AG04449 (cell line): Measurements from ENCODE around the gene GAB2.
A peak's percentile ranks its signal among the peaks of the same experiment; 100 is the strongest.

Source experiments
- CTCF ChIA-PET: fragments of 350-600 bp; formaldehyde crosslinking; extraction: SDS; loops from one replicate; lab custom pipeline; 2021; ENCODE audit warnings: antibody characterized with exemption; lab: Yijun Ruan, JAX
- POLR2A ChIA-PET: fragments of 400-600, 350-600 bp; formaldehyde crosslinking; extraction: SDS; loops from one replicate; lab custom pipeline; 2020; ENCODE audit warnings: antibody characterized with exemption, inconsistent platforms; lab: Yijun Ruan, JAX
- DNase-seq: peaks from one replicate; pipeline ENCODE4 v3.0.0-alpha.2; 2010; ENCODE audit warnings: low read depth, low spot score
- H3K4me3 ChIP-seq: 2 replicates; pipeline ENCODE4 v1.5.1; 2011; ENCODE audit warnings: low read depth, mild to moderate bottlenecking, control low read depth, low read length
- TF ChIP-seq, protein P1 (sequence below): IDR thresholded peaks from one replicate; pipeline ENCODE4 v1.5.1; 2011; ENCODE audit warnings: mild to moderate bottlenecking, moderate library complexity, low read length, control low read depth, inconsistent platforms; ENCODE audit not compliant: insufficient read depth; ENCODE audit errors: missing control alignments

The GAB2 gene

GRCh38 chr11:78381865-78382264, 35.8 kb downstream of the GAB2 start:
- no peak overlapping the region for H3K4me3 ChIP-seq
- TF ChIP-seq, protein P1, sequence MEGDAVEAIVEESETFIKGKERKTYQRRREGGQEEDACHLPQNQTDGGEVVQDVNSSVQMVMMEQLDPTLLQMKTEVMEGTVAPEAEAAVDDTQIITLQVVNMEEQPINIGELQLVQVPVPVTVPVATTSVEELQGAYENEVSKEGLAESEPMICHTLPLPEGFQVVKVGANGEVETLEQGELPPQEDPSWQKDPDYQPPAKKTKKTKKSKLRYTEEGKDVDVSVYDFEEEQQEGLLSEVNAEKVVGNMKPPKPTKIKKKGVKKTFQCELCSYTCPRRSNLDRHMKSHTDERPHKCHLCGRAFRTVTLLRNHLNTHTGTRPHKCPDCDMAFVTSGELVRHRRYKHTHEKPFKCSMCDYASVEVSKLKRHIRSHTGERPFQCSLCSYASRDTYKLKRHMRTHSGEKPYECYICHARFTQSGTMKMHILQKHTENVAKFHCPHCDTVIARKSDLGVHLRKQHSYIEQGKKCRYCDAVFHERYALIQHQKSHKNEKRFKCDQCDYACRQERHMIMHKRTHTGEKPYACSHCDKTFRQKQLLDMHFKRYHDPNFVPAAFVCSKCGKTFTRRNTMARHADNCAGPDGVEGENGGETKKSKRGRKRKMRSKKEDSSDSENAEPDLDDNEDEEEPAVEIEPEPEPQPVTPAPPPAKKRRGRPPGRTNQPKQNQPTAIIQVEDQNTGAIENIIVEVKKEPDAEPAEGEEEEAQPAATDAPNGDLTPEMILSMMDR: no peak
- DNase-seq: no peak
- CTCF ChIA-PET: interaction anchor here (3.1 kb wide), 1 partner anchor 183 kb away, joined by 11 read pairs; no protein-coding TSS in a partner anchor
- POLR2A ChIA-PET: interaction anchor here (0.7 kb wide), 1 partner anchor 37 kb away, joined by 3 read pairs; no protein-coding TSS in a partner anchor

DNA sequence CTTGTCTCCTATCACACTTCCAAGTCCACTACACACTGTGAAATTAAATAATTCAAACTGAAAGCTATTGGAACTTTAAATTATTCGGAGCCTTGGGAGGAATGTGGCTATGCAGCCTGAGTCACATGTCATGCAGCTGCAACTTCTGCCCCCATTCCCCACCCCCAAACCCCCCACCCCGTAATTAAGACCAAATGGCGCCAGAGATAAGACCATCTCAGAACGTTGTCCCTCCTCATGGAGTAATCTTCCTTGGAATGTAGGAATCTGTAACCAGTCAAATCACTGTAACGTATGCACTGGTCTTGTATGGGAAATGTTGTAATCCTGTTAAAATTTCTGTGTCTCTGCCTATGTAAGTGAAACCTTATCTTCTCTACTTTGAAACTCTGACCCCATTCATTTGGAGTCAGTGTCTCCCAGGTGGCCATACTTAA, 37.0 kb downstream of the GAB2 start:
- TF ChIP-seq, protein P1: no peak
- no peak overlapping the region; the same call in 1 of the 2 replicates for H3K4me3 ChIP-seq
- POLR2A ChIA-PET: no interaction called here
- CTCF ChIA-PET: interaction anchor here (1.1 to 3.1 kb wide), 3 partner anchors 10 to 184 kb away, joined by 4 to 11 read pairs (median 5); no protein-coding TSS in a partner anchor
- DNase-seq: peak; percentile 75

- TF ChIP-seq, protein P1: no peak
- no peak for DNase-seq
- POLR2A ChIA-PET: no interaction called here
- no peak overlapping the region for H3K4me3 ChIP-seq
- CTCF ChIA-PET: interaction anchor here (1.0 to 3.1 kb wide), 3 partner anchors 32 to 185 kb away, joined by 4 to 11 read pairs (median 5); no protein-coding TSS in a partner anchor
These were observed 38.5 kb downstream of the GAB2 start for GRCh38 chr11:78379039-78379670.

DNA sequence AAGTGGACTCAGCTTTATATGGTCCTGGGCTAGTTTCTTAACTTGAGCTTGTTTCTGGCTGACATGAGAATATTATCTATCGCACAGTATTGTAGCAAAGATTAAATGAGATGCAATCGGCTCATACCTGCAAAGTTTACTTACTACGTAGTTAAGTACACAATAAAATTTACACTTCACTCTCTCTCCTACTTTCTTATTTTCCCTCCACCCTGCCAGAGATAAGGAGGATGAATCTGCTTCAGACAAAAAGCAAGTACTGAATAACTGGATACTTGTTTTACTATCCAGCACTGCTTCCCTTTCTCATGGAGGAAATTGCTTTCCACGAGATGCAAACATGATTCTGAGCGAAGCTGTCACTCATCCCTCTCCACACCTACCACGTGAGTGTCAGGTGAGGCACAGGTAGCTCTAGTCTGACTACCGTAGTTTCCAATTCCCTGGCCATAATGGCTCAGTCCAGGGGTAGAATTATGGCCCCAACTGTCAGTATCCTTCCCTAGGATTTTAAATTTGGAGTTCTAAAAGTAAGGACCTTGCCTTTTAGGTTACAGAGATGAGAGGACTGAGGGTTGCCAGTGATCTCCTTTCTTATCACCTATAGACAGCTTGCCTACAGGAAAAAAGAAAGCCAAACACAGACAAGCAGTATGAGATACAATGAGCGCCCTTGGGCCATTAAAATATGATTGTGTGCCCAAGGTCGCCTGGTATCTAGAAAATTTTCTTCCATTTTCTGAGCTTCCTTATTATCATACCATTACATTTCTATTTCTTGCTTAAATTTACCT, 39.8 kb downstream of the GAB2 start:
- ChIA-PET CTCF (interaction anchor here (0.8 to 1.1 kb wide), 2 partner anchors 10 to 187 kb away, joined by 3 to 4 read pairs; no protein-coding TSS in a partner anchor), POLR2A (no interaction called here)
- TF ChIP-seq, protein P1: no peak
- no peak for DNase-seq
- H3K4me3 ChIP-seq: no peak overlapping the region

DNA sequence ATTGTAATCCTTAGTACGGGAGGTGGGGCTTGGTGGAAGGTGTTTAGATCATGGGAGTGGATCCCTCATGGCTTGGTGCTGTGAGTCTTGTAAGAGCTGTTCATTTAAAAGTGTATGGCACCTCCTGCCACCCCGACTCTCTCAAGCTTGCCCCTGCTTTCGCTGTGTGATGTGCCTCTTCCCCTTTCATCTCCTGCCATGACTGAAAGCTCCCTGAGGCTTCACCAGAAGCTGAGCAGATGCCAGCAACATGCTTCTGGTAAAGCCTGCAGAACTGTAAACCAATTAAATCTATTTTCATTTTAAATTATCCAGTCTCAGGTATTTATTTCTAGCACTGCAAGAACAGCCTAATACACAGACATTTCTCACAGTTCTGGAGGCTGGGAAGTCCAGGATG, 40.8 kb downstream of the GAB2 start:
- POLR2A ChIA-PET: no interaction called here
- CTCF ChIA-PET: interaction anchor here (0.8 to 1.1 kb wide), 2 partner anchors 9 to 188 kb away, joined by 3 to 4 read pairs; no protein-coding TSS in a partner anchor
- TF ChIP-seq, protein P1: no peak
- H3K4me3 ChIP-seq: no peak overlapping the region
- no peak for DNase-seq

DNA sequence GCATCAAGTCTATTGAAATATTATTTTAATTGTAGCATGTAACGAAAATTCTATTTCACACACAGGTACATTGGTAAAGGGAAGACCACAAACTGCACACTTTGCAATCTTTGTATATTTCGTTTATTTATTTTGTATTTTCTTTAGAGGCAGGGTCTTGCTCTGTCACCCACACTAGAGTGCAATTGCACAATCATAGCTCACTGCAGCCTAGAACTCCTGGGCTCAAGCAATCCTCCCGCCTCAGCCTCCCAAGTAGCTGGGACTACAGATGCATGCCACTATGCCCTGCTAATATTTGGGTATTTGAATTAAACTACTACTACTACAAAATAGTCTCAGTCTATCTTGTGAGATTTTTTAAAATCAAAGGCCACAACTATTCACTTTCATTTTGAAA, 42.7 kb downstream of the GAB2 start:
- no peak for DNase-seq
- ChIA-PET CTCF (interaction anchor here (1.1 kb wide), 1 partner anchor 15 kb away, joined by 3 read pairs; no protein-coding TSS in a partner anchor), POLR2A (no interaction called here)
- TF ChIP-seq, protein P1: no peak
- H3K4me3 ChIP-seq: no peak overlapping the region
